ENCODE results near the gene DOCK7.
"Not testable (repeated sequence)": the region's sequence is repeated elsewhere in the genome, so short reads cannot be mapped to it uniquely, and the experiment has no call there.

Gene DOCK7, protein sequence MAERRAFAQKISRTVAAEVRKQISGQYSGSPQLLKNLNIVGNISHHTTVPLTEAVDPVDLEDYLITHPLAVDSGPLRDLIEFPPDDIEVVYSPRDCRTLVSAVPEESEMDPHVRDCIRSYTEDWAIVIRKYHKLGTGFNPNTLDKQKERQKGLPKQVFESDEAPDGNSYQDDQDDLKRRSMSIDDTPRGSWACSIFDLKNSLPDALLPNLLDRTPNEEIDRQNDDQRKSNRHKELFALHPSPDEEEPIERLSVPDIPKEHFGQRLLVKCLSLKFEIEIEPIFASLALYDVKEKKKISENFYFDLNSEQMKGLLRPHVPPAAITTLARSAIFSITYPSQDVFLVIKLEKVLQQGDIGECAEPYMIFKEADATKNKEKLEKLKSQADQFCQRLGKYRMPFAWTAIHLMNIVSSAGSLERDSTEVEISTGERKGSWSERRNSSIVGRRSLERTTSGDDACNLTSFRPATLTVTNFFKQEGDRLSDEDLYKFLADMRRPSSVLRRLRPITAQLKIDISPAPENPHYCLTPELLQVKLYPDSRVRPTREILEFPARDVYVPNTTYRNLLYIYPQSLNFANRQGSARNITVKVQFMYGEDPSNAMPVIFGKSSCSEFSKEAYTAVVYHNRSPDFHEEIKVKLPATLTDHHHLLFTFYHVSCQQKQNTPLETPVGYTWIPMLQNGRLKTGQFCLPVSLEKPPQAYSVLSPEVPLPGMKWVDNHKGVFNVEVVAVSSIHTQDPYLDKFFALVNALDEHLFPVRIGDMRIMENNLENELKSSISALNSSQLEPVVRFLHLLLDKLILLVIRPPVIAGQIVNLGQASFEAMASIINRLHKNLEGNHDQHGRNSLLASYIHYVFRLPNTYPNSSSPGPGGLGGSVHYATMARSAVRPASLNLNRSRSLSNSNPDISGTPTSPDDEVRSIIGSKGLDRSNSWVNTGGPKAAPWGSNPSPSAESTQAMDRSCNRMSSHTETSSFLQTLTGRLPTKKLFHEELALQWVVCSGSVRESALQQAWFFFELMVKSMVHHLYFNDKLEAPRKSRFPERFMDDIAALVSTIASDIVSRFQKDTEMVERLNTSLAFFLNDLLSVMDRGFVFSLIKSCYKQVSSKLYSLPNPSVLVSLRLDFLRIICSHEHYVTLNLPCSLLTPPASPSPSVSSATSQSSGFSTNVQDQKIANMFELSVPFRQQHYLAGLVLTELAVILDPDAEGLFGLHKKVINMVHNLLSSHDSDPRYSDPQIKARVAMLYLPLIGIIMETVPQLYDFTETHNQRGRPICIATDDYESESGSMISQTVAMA (N-terminal part only)

DNA sequence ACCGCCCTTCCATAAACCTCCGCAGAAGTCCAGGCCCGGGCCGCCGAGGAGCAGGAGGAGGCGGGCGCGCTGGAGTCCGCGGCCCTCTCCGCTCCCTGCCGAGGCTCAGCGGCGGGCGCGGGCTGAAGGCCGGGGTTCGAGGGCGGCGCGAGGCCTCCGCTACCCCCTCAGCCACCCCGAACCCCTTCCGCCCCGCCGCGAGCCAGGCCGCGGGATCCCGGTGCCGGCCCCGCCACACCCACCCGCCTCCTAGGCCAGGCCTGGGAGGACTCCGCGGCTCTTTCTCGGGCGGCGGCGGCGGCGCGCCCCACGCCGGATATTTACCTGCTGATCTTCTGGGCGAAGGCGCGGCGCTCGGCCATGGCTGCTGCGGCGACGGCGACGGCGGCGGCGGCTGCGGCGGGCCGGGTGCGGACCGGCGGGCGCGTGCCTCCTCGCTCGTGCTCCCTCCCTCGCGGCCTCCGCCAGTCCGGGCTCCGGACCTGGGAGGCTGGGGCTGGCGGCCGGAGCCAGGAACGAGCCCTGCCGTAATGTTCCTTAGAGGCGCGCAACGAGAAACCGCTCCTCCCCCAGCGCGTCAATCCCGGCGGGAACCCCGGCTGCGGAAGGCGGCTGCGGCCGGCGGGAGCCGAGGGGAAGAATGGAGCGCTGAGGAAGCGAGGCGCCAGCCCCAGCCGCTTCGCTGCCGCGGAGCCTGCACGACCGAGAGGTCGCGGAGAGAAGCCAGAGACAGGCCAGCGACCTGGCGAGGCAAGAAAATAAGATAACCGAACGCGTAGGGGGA, at the start of gene DOCK7:
Gene DOCK7, minus strand, starts transcription at position 484 of the 784 bp plus-strand sequence. Its CDS starts 122 bp downstream, at position 362.
- peak within 1 kb of the TSS; percentile 65 for H3K4me3 ChIP-seq (ENCODE audit: low read depth, low read length)

DNA sequence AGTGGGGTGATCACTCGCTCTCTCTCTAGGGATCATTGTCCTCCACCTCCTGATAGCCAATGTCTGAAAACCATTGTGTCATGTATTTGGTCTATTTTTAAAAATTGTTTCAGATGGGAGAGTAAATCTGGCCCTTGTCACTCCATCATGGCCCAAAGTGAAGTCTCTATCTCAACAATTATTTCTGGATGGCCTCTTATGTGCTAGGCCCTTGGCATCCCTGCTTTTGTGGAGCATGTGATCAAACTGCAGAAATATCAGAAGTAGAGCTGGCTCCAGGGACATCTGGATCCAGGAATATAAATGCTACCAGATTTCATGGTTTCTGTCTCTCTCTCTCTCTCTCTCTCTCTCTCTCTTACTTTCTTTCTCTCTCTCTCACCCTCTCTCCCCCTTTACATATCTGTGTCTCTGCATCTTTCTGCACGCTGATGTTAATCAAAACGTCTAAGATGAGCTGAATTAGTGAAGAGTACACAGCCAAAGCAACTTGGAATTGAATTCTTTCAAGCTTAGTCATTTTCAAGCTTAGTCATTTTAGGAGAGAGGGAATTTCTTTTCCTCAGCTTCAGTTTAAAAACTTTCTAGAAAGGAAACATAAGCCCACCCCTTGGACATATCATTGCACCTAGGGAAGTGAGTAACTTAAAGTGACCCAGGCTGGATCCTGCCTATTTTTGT, 47.4 kb upstream of the DOCK7 start:
- H3K4me3 ChIP-seq (ENCODE audit: low read depth, low read length): no peak overlapping the region

DNA sequence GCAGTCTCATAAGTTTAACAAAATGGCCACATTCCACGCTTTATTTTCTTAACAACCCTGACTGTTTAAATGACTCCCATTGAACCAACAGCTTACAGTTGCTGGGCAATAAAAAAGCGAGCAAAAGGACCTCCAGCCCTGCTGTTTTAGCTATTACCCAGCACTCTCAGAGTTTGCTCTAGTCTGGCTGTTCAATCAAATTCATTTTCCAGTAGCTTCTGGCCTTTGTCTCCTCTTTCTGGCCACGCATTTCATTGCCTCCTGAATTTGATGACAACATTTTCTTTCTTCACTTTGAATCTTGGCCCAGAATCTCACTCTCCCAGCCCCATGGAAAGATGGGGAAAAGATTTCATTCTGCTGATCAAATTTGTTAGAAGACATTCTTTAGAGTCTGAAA, 44.1 kb upstream of the DOCK7 start:
- H3K4me3 ChIP-seq (ENCODE audit: low read depth, low read length): no peak overlapping the region

DNA sequence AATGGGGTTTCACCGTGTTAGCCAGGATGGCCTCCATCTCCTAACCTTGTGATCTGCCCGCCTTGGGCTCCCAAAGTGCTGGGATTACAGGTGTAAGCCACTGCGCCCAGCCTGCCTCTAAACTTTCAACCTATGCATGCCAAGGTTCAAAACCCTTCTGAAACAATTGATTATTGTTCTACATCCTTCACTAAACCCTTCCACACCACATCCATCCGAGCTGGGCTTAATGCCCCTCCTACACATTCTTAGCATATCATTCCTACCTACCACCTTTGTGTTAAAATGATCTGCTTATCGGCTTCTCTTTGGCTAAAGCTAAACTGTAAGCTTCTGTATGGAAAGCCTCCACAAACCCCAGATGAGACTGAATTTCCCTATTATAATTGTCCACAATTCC, 40.8 kb upstream of the DOCK7 start:
- H3K4me3 ChIP-seq (ENCODE audit: low read depth, low read length): no peak overlapping the region

DNA sequence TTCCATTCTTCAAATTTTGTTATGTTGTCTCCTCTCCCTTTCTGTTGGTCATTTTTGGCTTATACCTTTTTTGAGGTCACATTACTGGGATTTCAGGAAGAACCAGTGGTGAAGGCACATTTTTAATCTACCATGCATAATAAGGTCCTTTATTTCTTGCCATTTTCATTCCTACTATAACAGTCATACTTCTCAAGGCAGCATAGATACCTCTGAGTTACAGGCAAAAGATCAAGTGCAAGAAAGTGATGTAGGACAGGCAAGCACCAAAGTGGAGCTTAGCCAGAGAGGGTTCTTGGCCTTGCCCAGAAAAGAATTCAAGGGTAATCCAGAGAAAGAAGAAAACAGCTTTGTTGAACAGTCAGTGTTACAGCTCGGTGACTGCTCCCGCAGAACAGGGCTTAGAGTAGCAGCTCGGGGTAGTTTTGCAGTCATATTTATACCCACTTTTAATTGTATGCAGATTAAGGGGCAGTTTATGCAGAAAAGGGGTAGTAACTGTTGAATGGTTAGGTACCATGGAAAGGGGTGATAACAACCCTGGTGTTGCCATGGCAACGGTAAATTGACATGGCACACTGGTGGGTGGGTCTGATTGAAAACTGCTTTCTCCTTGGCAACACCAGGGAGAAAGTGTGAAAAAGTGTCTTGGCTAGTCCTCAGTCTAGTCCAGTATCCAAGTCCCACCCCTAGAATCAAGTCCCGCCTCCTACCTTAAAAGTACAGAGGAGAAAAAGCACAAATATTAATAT, 39.6 kb upstream of the DOCK7 start:
- no peak overlapping the region for H3K4me3 ChIP-seq (ENCODE audit: low read depth, low read length)

DNA sequence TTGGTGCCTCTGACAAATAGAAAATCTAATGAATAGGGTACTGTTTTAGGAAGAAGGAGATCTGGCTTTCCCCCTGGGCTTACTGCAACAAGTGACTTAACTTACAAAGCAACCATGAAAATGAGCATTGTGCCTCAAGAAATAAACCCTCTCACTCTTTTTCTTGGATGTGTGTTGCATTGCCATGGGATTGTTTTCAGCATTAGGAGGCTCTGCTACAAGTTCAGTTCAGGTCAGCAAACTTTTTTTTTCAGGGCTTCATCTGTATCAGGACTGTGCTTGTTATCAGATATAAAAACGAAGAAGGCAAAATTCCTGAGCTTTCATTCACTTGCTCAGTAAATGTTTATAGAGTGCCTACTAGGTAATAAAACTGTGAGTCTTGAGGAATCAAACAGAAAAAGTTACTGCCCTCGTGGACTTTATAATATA, 37.8 kb upstream of the DOCK7 start:
- no peak overlapping the region for H3K4me3 ChIP-seq (ENCODE audit: low read depth, low read length)

DNA sequence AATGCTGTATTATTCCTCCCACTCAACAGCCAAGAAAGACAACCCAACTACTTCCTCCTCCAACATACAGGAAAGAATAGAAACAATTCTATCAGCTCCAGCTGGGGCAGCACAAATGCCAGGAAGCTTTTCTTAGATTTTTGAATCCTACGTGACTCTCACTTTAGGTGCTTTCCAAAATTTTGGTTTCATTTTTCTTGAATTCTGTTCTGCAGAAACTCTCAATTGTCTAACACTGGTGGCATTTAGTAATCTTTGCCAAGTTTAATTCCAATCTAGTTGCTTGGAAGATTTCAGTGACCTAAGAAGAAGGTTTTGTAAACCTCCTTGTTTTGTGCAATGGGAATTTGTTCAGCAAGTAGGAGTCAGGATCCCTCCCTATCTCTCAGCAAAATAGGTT, 37.1 kb upstream of the DOCK7 start:
- H3K4me3 ChIP-seq (ENCODE audit: low read depth, low read length): no peak overlapping the region

DNA sequence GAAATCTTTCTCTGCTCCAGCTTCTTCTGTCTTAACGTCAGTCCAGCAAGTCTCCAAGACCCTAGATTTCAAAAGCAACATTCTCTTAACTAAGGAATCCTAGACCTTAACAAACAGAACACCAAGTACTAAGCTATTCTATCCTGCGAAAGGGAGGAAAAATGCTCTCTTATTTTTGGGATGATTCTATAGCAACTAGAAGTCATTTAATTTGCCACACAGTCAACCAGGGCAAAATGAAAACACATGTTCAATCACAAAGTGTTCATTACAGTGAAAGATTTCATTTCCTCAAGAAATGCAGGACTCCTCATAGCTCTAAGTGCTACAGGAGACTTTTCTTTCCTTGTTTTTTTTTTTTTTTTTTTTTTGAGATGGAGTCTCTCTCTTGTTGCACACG, 36.2 kb upstream of the DOCK7 start:
- H3K4me3 ChIP-seq (ENCODE audit: low read depth, low read length): no peak overlapping the region

DNA sequence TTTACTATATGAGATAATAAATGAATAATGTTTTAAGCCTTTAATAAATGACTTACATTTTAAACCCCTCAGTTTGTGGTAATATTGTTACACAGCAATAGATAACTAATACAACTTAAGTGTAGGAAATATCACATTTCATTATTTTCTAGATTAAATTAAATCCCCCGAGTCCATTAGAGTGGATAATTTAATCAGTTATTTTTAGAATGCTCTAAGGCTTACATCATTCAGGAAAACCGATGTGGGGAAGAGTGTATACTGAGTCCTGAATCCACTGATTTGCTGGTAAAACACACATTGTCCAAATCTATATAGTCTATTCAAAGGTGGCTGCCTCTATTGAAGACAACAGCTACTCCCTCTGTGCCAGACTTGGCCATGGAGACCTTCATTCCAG, 35.7 kb upstream of the DOCK7 start:
- H3K4me3 ChIP-seq (ENCODE audit: low read depth, low read length): no peak overlapping the region

DNA sequence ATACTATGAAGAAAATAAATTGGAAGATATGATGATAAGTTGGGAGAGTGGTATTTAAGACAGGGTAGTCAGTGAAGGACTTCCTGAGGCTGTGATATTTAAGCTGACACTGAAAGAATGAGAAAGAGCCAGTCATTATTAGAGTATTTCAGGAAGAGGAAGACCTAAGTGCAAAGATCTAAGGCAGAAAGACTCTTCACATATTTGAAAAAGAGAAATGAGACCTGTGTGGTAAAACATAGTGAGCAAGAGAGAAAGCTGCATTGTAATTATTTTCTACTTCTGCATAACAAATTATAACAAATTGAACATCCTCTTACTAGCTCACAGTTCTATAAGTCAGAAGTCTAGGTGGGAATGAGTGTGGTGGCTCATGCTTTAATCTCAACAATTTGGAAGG, 34.6 kb upstream of the DOCK7 start:
- H3K4me3 ChIP-seq (ENCODE audit: low read depth, low read length): no peak overlapping the region

DNA sequence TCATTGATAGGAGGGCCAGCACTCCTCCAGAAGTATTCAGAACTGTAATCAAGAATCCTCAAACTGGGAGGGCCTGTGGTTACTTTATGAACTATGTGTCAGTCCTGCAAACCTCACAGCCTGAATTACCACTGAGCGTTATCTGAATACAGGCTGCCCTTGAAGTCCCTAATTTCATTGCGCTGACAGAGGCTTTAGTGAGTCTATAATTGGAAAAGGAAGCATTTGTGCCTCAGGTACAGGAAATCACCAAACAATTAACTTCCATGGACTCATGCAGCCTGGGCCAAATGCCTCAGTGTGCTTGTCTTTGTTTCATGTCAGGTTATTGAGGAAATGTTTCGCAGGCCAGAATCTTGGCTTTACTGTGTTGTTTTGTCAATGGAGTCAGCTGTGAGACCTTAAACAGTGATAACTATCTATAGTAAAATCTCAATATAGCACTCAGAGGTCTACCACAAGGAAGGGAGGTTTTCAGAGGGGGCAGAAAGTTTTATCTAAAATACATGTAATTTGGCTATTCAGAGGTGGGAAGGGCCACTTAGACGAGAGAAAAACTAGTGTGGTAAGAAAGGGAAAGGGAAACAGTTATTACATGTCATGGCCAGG, 32.9 kb upstream of the DOCK7 start:
- no peak overlapping the region for H3K4me3 ChIP-seq (ENCODE audit: low read depth, low read length)

DNA sequence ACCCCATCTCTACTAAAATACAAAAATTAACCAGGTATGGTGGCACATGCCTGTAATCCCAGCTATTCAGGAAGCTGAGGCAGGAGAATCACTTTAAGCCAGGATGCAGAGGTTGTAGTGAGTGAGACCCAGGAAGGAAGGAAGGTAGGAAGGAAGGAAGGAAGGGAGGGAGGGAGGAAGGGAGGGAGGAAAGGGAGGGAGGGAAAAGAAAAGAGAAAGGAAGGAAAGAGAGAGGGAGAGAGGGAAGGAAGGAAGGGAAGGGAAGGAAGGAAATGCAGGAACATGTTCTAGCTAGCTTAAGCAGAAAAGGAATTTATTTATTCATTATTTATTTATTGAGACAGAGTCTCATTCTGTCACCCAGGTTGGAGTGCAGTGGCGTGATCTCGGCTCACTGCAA, 30.2 kb upstream of the DOCK7 start:
- not testable (repeated sequence) for H3K4me3 ChIP-seq (ENCODE audit: low read depth, low read length)

DNA sequence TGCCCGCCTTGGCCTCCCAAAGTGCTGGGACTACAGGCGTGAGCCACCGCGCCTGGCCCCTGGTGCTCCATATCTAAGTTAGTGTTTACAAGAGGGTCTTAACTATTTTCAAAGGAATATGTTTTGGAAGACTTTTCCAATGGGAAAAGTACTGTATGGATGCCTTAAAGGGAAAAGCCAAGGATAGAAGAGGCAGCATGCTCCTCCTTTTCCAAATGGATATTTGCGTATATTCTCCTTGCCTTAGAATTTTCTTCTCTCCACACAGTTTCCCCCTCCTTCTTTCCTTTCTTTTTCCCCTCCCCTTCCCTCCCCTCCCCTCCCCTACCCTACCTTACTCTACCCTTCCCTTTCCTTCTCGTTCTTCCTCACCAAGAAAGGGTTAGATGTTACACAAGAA, 29.3 kb upstream of the DOCK7 start:
- no peak overlapping the region for H3K4me3 ChIP-seq (ENCODE audit: low read depth, low read length)

DNA sequence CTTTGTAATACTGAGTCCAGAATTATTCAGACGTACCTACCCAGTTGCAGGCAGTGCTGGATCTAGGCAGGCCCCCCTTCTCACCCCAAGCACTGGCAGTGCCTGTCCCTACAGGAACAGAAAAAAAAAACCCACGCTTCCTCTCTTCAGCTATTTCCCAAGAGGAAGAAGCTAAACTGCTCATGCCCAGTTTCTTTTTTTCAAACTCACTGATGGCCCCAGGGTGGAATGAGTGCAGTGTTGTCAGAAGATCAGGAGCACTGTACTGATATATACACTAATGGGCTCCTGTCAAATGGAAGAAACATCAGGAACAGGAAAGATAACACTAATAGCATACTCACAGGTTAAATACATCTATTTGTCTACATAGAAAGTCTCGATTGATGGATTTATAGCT, 28.2 kb upstream of the DOCK7 start:
- no peak overlapping the region for H3K4me3 ChIP-seq (ENCODE audit: low read depth, low read length)

DNA sequence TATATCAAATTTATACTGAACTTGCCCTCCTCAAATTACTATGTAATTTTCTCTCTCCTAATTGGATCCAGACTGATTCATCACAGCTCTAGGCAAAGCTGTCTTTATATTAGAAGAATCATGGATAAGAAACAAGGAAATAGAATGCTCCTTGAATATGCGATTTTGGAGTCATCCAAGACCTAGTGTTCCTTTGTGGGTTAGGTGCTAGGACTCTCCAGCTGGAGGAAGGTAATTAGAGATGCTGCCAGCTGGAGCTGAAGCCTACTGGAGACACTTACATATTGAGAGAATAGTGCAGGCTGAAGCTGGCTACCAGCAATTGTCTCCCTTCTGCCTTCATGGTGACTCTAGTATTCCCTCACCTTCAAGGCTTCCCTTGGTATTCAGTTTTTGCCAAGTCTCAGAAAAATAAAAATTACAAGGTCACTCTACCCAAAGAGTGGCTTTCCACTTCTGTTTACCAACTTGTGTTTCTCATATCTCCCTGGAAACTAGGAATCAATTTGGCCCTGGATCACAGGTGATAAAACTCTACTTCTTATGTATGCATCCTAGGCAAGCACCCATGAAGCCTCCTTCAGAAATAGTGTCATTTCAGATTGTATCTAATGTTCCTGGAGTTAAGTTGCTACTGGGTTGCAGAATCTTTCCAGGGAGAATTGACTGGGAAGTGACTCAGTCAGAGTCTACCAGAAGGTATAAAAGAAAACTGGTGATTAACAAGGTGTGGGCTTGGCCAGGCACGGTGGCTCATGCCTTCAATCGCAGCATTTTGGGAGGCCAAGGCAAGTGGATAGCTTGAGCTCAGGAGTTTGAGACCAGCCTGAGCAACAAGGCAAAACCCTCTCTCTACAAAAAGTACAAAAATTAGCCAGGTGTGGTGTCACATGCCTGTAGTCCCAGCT, 24.4 kb upstream of the DOCK7 start:
- no peak overlapping the region for H3K4me3 ChIP-seq (ENCODE audit: low read depth, low read length)

DNA sequence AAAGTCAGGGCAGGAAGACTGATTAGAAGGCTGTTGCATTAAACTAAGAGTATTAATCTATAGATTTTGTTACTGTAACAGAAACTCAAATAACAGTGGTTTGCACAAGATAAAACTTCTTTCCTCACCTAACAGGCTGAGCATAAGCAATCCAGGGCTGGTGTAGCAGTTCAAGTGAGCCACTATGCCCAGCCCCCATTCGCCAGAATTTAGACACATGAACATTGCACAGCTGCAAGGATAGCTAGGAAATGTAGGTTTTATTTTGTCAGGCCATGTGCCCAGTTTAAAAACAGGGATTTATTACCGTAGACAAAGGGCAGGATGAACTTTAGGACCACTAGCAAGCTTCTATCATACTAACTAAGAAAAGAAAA, 19.5 kb upstream of the DOCK7 start:
- H3K4me3 ChIP-seq (ENCODE audit: low read depth, low read length): no peak overlapping the region

DNA sequence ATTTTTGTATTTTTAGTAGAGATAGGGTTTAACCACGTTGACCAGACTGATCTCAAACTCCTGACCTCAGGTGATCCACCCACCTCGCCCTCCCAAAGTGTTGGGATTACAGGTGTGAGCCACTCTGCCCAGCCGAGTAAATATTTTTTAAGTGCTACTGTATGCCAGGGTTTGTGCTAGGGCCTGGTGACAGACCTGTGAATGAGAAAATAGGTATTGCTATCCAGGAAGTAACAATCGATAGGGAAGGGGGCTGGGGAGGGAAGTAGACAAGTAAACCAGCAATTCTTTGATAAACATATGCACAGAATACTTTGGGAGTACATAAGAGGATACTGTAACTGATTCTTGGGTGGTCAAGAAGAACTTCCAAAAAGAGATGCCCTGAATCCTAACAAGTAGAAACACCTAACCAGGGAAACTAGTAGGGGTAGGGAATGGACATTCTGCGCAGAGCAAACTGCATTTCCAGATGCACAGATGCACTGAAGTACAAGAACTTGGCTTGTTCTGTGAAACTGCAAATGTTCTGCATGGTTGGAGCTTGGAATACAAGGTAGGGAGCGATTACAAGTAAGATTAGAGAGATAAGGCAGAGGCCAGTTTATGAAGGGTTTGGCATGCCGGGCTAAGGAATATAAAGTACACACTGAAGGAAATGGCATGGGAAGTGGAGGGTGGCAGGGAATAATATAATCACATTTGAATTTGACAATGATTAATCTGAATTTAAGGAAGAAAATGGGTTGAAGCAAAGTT, 19.0 kb upstream of the DOCK7 start:
- no peak overlapping the region for H3K4me3 ChIP-seq (ENCODE audit: low read depth, low read length)

Measured in iPS-11a (cell line).